Right cardiac atrium (tissue), 5 donors: Measurements from ENCODE around the gene MTA3. TPM values are rescaled to one million over a fixed set of nuclear protein-coding genes. Genes with fewer than 3 reads are reported as not detected.
"Not testable (repeated sequence)": the region's sequence is repeated elsewhere in the genome, so short reads cannot be mapped to it uniquely, and the experiment has no call there.

Source experiments
- ATAC-seq, 2 donors: fragments of 200-7000 bp; cut with Tn5 transposase; one replicate each; pipeline versions ENCODE4 v1.8.0 to v1.9.1; 2020; ENCODE audit warnings: moderate library complexity in 2 of 2, mild to moderate bottlenecking in 1 of 2
- DNase-seq, 3 donors: peaks; one replicate each; pipeline ENCODE4 v3.0.0-alpha.2; 2020
- H3K27ac ChIP-seq: one replicate; pipeline ENCODE4 v1.5.1; 2013; ENCODE audit warnings: mild to moderate bottlenecking, low read length, control low read depth, moderate library complexity
- H3K27me3 ChIP-seq: one replicate; pipeline ENCODE4 v1.6.1; 2013; ENCODE audit not compliant: control insufficient read depth, insufficient read depth
- H3K4me1 ChIP-seq: one replicate; pipeline ENCODE4 v1.6.1; 2013; ENCODE audit warnings: low read length; ENCODE audit not compliant: control insufficient read depth, insufficient read depth
- H3K4me3 ChIP-seq: one replicate; pipeline ENCODE4 v1.5.1; 2013; ENCODE audit warnings: low read length, control low read depth
- H3K9me3 ChIP-seq: one replicate; pipeline ENCODE4 v1.6.1; 2013; ENCODE audit warnings: low read length; ENCODE audit not compliant: control insufficient read depth
- WGBS: extraction: QIAGEN DNeasy Blood & Tissue Kit; methylation state at CpG from one replicate; pipeline ENCODE4 v1.1.7; 2013; 5-methylcytosine and 5-hydroxymethylcytosine counted together
- intact Hi-C, 4 donors: fragments of 100-400 bp; cut with DNase I; formaldehyde crosslinking; loops; one replicate each; pipeline versions ENCODE4 v1.11.0 to v1.14.0; 2022 to 2023
- polyA plus RNA-seq: library from polyadenylated mRNA; stranded (reverse); fragments of 200-250 nt; gene quantifications from one replicate; pipeline ENCODE4 v1.2.3, GENCODE V29; 2013
- total RNA-seq, 4 donors: library from RNA; stranded (reverse); fragmentation: NEBNext Ultra II Directional; extraction: Animal tissue kit (Norgen Biotek cat#: 25700); gene quantifications; one replicate each; pipeline ENCODE4 v1.2.1, GENCODE V29; 2021
- donor health status: healthy with polysubstance abuse.
- donor health status: DM: no; HTN: yes; CAD: no.
- donor health status: DM: no; HTN: no; CAD: no.
- donor health status: DM: no; HTN: yes; CAD: no; lungs with severe emphysema.
- donor health status: DM: yes; HTN: yes; CAD: no.

The MTA3 gene
- total and polyA plus RNA-seq, 5 donors, result 24.6 to 31.0 (median 27.6) TPM

DNA sequence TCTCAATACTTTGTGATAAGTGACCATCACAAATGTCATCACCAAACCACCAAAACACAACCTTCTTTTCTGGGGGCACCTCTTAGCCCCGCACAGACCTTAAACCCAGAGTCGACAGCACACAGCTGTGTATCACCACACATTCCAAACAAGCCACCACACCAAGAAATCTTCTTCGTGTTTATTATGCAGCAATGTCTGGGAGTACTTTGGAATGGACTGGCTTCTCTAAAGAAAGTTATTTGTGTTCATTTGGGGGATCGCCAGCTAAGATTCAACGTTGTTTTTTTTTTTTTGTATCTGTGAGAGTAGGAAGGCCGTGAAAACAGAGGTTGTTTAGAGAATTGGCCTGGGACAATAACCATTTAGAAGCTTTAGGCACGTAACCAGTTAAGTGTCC is 1.1 kb upstream of the MTA3 start:
- ATAC-seq (no peak), DNase-seq (no peak)
- Histone ChIP-seq H3K4me1 (no peaks in the 10 kb centered on the region), H3K9me3 (no peaks in the 10 kb centered on the region), H3K27me3 (no peaks in the 10 kb centered on the region), H3K4me3 (no peak overlapping the region), H3K27ac (no peak overlapping the region)
- intact Hi-C loops, result no loop called here
- 37% methylated on average over 7 of the region's 7 CpGs for WGBS

DNA sequence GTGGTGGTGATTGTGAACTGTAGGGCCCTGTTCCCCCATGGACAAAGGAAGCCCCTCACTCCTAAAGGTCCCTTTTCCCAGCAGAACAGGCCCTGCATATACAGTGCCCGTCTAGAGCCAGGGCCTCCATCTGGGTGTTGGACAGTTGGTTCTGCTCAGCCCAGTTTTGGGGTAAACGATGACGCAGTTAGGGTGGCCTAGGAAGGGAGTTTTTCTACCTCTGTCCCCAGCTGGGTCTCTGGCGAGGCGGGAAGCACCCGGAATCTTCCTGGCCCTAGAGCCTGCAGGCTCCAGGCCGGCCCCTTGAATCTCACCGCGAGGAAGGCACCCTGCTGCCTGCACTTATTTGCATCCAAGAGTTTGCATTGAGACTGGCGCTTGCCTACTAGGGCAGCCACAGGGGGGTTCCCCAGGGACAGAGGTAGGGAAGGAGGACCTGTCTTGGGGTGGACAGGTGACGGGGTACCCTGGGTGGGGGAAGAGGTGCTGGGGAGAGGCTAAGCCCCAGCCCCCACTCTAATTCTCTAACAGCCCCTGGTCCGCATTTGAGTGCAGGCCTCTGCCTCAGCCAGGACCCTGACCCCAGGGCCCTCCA is 529 bp upstream of the MTA3 start:
- 39% methylated on average over 12 of the region's 12 CpGs for WGBS
- intact Hi-C loops, result no loop called here
- H3K4me3 ChIP-seq, result peak overlapping the region; percentile 99
- H3K27me3 ChIP-seq, result no peaks in the 10 kb centered on the region
- DNase-seq (peak; percentile 21 to 64 (median 54)), ATAC-seq (peak; percentile 30 to 47)
- H3K9me3 ChIP-seq, result no peaks in the 10 kb centered on the region
- no peaks in the 10 kb centered on the region for H3K4me1 ChIP-seq
- H3K27ac ChIP-seq, result peak overlapping the region; percentile 31

DNA sequence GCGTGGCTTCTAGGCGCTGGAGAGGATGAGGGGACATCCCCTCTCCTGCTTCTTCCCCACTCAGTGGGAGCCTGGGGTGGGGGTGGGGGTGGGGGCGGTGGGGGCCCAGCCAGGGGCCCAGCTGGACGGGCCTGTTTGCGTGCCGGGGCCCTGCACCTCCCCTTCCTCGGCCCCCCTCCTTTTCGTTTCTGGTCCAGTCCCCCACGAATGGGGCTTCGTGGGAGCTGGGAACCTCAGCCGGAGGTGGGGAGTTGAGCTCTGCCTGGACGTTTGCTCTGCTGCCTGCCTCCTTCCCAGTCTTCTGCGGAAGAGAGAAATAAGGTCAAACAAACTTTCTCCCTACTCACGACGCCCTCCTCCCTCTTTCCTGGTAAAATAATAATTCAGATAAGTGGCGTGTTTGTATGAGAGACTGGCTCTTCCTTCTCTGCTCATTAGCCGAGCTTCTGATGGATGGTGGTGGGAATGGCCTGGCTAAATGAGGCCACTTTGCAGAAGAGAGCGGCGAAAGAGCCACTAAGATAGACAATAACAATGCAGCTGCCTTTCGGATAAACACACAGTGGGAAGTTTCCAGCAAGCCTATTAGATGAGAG is 782 bp downstream of the MTA3 start:
- ATAC-seq, result peak; percentile 51
- H3K27me3 ChIP-seq, result no peaks in the 10 kb centered on the region
- WGBS, result 4% methylated on average over 20 of the region's 20 CpGs
- H3K27ac ChIP-seq, result peak overlapping the region; percentile 91
- no peaks in the 10 kb centered on the region for H3K4me1 ChIP-seq
- H3K9me3 ChIP-seq, result no peaks in the 10 kb centered on the region
- peak; percentile 26 to 66 (median 64) for DNase-seq
- H3K4me3 ChIP-seq, result peak overlapping the region; percentile 99
- intact Hi-C loops, result no loop called here

DNA sequence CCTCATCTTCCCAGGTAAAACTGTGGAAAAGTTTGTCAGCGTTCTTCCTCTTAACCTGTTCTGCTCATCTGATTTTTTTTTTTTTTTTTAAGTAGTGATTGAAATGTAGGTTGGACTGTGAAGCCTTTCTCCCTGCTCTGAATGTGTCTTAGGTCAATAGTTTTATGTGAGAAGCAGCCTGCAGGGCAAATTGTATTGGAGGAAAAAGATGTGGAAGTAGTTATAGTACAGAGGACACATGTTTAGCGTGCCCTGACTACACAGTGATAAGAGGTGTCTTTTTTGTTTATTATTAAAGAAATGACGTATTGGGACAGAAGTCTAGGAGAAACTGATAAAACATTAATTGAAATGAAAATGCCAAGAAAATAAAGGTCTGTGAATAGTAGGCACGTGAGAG is 1.5 kb downstream of the MTA3 start:
- Histone ChIP-seq H3K27ac (no peak overlapping the region), H3K4me3 (peak overlapping the region; percentile 99), H3K9me3 (no peaks in the 10 kb centered on the region), H3K4me1 (no peaks in the 10 kb centered on the region), H3K27me3 (no peaks in the 10 kb centered on the region)
- WGBS, result 38% methylated on average over 4 of the region's 4 CpGs
- intact Hi-C loops, result no loop called here
- ATAC-seq (no peak), DNase-seq (no peak)

DNA sequence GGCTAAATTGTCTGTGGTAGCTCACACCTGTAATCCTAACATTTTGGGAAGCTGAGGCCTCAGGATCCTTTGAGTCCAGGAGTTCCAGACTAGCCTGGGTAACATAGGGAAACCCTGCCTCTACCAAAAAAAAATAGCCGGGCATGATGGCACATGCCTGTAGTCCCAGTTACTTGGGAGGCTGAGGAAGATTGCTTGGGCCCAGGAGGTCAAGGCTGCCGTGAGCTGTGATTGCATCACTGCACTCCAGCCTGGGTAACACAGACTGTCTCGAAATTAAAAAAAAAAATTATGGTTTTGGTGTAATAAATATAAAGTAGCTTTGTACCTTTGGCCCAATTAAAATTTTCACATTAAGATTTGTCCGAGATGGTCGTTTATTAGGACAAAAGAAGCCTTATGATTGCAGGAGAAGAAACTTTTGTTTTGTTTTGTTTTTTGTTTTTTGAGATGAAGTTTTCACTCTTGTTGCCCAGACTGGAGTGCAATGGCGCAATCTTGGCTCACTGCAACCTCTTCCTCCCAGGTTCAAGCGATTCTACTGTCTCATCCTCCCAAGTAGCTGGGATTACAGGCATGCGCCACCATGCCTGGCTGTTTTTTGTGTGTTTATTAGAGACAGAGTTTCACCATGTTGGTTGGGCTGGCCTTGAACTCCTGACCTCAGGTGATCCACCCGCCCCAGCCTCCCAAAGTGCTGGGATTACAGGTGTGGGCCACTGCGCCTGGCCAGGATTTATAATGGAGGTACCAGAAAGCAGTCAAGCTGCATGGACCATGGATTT is 4.1 kb downstream of the MTA3 start:
- ATAC-seq (no peak), DNase-seq (no peak)
- WGBS, result 95% methylated on average over 10 of the region's 10 CpGs
- no peak overlapping the region for H3K4me3 ChIP-seq
- H3K27ac ChIP-seq, result no peak overlapping the region
- H3K27me3 ChIP-seq, result no peaks in the 10 kb centered on the region
- no peaks in the 10 kb centered on the region for H3K4me1 ChIP-seq
- H3K9me3 ChIP-seq, result no peaks in the 10 kb centered on the region
- intact Hi-C loops, result no loop called here

DNA sequence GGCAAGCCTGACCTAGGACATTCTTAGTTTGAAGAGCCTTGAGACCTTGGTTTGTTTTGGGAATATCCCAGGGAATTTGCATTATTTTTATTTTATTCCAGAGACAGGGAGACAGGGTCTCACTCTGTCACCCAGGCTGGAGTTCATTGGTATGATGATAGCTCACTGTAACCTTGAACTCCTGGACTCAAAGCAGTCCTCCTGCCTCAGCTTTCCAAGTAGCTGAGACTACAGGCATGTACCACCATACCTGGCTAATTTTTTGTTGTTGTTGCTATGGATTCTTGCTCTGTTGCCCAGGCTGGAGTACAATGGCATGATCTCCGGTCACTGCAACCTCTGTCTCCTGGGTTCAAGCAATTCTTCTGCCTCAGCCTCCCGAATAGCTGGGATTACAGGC is 4.8 kb downstream of the MTA3 start:
- ATAC-seq (no peak), DNase-seq (no peak)
- H3K4me3 ChIP-seq, result no peak overlapping the region
- no peak overlapping the region for H3K27ac ChIP-seq
- 97% methylated on average over 2 of the region's 2 CpGs for WGBS
- H3K4me1 ChIP-seq, result no peaks in the 10 kb centered on the region
- no peaks in the 10 kb centered on the region for H3K9me3 ChIP-seq
- intact Hi-C loops, result no loop called here
- no peaks in the 10 kb centered on the region for H3K27me3 ChIP-seq

DNA sequence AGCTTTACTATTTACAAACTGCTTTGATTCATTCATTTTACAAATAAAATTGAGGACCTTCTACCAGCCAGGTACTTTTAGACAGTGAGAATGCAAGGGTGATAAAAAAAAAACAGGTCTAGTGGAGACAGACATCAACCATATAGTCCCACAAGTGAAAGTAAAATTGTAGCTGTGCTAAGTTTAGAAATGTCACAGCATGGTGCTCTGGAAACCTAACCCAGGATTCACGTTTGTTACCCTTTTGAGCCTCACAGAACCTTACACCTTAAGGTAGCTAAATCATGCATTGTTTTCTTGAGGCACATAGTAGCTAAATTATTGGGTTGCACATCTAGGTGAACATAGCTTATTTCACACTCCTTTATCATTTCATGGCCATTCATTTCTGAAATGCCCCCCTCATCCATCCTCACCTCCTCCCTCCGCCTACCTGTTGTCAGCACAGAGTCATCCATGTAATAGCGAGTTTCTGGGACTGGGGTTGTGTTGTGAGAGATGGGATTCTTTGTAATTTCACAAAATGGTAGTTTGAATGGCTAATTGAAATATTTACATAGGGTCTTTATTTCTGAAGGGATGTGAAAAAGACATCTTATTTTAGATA is 7.1 kb downstream of the MTA3 start:
- ATAC-seq, result no peak
- DNase-seq, result no peak
- no peaks in the 10 kb centered on the region for H3K27me3 ChIP-seq
- no peak overlapping the region for H3K4me3 ChIP-seq
- 81% methylated on average over 3 of the region's 3 CpGs for WGBS
- no peaks in the 10 kb centered on the region for H3K9me3 ChIP-seq
- intact Hi-C loops, result no loop called here
- H3K27ac ChIP-seq, result no peak overlapping the region
- no peaks in the 10 kb centered on the region for H3K4me1 ChIP-seq

DNA sequence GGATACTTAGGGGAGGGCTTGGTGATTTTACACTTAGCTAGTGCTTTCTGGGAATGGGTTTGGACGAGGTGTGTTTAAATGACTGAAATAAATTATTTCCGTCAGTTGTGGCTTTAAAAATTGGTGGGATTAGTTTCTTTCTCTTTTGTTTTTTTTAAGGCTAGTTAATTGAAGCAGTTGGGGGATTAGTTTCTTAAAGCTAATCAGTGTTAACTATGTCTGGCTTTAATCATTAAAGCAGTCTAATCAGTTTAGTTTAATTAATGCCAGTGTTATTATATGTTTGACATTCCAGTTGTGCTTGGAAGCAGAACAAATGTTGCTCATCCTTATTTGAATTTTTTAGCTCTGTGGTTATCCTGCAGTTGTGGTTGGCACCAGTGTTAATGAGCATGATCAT is 10.2 kb downstream of the MTA3 start:
- H3K27me3 ChIP-seq, result no peaks in the 10 kb centered on the region
- H3K4me1 ChIP-seq, result no peaks in the 10 kb centered on the region
- ATAC-seq (no peak), DNase-seq (no peak)
- intact Hi-C loops, result no loop called here
- no peak overlapping the region for H3K27ac ChIP-seq
- WGBS, result 79% methylated on average over 2 of the region's 2 CpGs
- no peaks in the 10 kb centered on the region for H3K9me3 ChIP-seq
- H3K4me3 ChIP-seq, result no peak overlapping the region

DNA sequence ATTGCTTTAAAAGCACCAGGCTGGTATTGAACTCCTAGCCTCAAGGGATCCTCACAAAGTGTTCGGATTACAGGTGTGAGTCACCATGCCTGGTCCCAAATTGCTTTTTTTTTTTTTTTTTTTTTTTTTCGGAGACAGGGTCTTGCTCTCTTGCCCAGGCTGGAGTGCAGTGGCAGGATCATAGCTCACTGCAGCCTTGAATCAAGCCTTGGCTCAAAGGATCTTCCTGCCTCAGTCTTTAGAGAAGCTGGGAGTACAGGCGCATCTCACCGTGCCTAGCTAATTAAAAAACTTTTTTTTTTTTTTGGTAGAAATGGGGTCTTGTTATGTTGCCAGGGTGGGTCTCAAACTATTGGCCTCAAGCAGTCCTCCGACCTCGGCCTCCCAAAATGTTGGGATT is 12.8 kb downstream of the MTA3 start:
- intact Hi-C loops, result no loop called here
- Histone ChIP-seq H3K9me3 (no peaks in the 10 kb centered on the region), H3K4me1 (no peaks in the 10 kb centered on the region), H3K27ac (no peak overlapping the region), H3K27me3 (no peaks in the 10 kb centered on the region), H3K4me3 (no peak overlapping the region)
- WGBS, result 97% methylated on average over 6 of the region's 6 CpGs
- no peak for DNase-seq
- no peak for ATAC-seq

DNA sequence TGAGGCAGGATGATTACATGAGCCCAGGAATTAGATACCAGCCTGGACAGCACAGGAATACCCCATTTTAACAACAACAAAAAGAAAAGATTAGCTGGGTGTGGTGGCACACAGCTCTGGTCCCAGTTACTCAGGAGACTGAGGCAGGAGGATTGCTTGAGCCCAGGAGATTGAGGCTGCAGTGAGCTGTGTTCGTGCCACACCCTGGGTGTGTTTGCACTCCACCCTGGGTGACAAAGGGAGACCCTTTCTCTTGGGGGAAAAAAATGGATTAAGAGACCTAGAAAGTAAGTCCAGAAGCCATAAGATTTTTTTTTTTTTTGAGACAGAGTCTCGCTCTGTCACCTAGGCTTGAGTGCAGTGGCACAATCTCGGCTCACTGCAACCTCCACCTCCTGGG is 16.2 kb downstream of the MTA3 start:
- intact Hi-C loops, H3K27me3 ChIP-seq, H3K9me3 ChIP-seq, H3K27ac ChIP-seq, H3K4me1 ChIP-seq, ATAC-seq, DNase-seq, H3K4me3 ChIP-seq: not testable (repeated sequence)
- WGBS, result 97% methylated on average over 3 of the region's 3 CpGs

DNA sequence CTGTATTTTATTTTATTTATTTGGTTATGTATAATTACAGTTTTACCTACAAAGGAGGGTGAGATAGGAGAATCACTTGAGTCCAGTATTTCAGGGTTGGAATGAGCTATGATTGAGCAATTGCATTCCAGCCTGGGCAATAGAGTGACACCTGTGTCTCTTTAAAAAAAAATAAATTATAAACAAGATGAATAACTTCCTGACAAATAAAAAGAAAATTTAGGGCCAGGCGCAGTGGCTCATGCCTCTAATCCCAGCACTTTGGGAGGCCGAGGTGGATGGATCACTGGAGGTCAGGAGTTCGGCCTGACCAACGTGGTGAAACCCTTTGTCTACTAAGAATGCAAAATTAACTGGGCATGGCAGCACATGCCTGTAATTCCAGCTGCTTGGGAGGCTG is 17.3 kb downstream of the MTA3 start:
- H3K9me3 ChIP-seq, result no peaks in the 10 kb centered on the region
- intact Hi-C loops, result no loop called here
- H3K4me3 ChIP-seq, result no peak overlapping the region
- ATAC-seq (no peak), DNase-seq (no peak)
- H3K27ac ChIP-seq, result no peak overlapping the region
- WGBS, result 91% methylated on average over 4 of the region's 4 CpGs
- no peaks in the 10 kb centered on the region for H3K27me3 ChIP-seq
- H3K4me1 ChIP-seq, result no peaks in the 10 kb centered on the region
